Fibroblast of upper back skin (primary cell): ENCODE results near the gene CCR7.

Source experiments
- DNase-seq: peaks from one replicate; pipeline ENCODE4 v3.0.0-alpha.2; 2013

The CCR7 gene

GRCh38 chr17:40560592-40561293, 4.5 kb downstream of the CCR7 start:
- DNase-seq, result no peak

- DNase-seq, result peak; percentile 87
These were observed 5.2 kb downstream of the CCR7 start for GRCh38 chr17:40559954-40560591.

- no peak for DNase-seq
These were observed 5.7 kb downstream of the CCR7 start for GRCh38 chr17:40559564-40559916.

GRCh38 chr17:40558890-40559563, 6.2 kb downstream of the CCR7 start:
- DNase-seq, result no peak

- DNase-seq, result no peak
These were observed 6.9 kb downstream of the CCR7 start for GRCh38 chr17:40558300-40558889.

GRCh38 chr17:40557531-40558299, 7.6 kb downstream of the CCR7 start:
- peak; percentile 46 for DNase-seq

- DNase-seq, result no peak
These were observed 8.3 kb downstream of the CCR7 start for GRCh38 chr17:40556884-40557414.

GRCh38 chr17:40556198-40556661, 9.0 kb downstream of the CCR7 start:
- no peak for DNase-seq

- no peak for DNase-seq
These were observed 9.7 kb downstream of the CCR7 start for GRCh38 chr17:40555296-40556190.

- DNase-seq, result no peak
These were observed 10.5 kb downstream of the CCR7 start for GRCh38 chr17:40554646-40555295.

GRCh38 chr17:40553694-40554534, 11.4 kb downstream of the CCR7 start:
- DNase-seq, result peak; percentile 43

GRCh38 chr17:40552806-40553693, 12.2 kb downstream of the CCR7 start:
- DNase-seq, result no peak

- peak; percentile 93 for DNase-seq
These were observed 13.1 kb downstream of the CCR7 start for GRCh38 chr17:40551879-40552768.

- peak; percentile 98 for DNase-seq
These were observed 14.0 kb downstream of the CCR7 start for GRCh38 chr17:40551091-40551878.

GRCh38 chr17:40550608-40551007, 14.7 kb downstream of the CCR7 start:
- peak; percentile 93 for DNase-seq

GRCh38 chr17:40548982-40549685, 16.1 kb downstream of the CCR7 start:
- DNase-seq, result no peak
